Prostate gland (tissue), 2 donors: ENCODE results near the gene SSR3.

Experiments
- CTCF ChIP-seq, 4 experiments: fragments of 200-600 bp in 2 of 4; fragments of 450-650 bp in 2 of 4; sonication (generic) in 2 of 4; IDR thresholded peaks; 1 replicate in 3 of 4; 2 replicates in 1 of 4; pipeline ENCODE4 v1.5.1; 2016 to 2019; ENCODE audit warnings: antibody characterized with exemption in 4 of 4, mild to moderate bottlenecking in 2 of 4, moderate library complexity in 2 of 4
- POLR2A ChIP-seq: fragments of 450-650 bp; IDR thresholded peaks from one replicate; pipeline ENCODE4 v1.6.1; 2016; ENCODE audit warnings: antibody characterized with exemption, mild to moderate bottlenecking

GRCh38 chr3:156551261-156551660, 3.7 kb downstream of the SSR3 start:
- TF ChIP-seq CTCF (IDR thresholded peaks at IDR 0.05) (no peak), POLR2A (no peak)
